IMR-90 (cell line): ENCODE data around the gene BCAS4. TPM values are rescaled to one million over a fixed set of nuclear protein-coding genes. Genes with fewer than 3 reads are reported as not detected.
A peak's percentile ranks its signal among the peaks of the same experiment; 100 is the strongest.
"Not testable (repeated sequence)": the region's sequence is repeated elsewhere in the genome, so short reads cannot be mapped to it uniquely, and the experiment has no call there.

Experiments
- ATAC-seq: fragments of 200-7000 bp; cut with Tn5 transposase; 2 replicates; pipeline ENCODE4 v1.9.1; 2020; ENCODE audit warnings: low read depth, mild to moderate bottlenecking, moderate library complexity
- BruUV-seq: library from RNA; stranded (reverse); fragments of 400-500 nt; replicated peaks from 2 replicates; lab custom pipeline; 2021; lab: Mats Ljungman, UMichigan
- CTCF ChIA-PET: fragments of 300-600 bp; formaldehyde crosslinking; extraction: SDS; loops from one replicate; lab custom pipeline; 2021; ENCODE audit warnings: antibody characterized with exemption; lab: Yijun Ruan, JAX
- POLR2A ChIA-PET: fragments of 300-600 bp; sonication (Branson Sonifier 250); formaldehyde crosslinking; loops from one replicate; lab custom pipeline; 2022; ENCODE audit warnings: antibody characterized with exemption; ENCODE audit not compliant: unreplicated experiment; lab: Charles Lee
- DNase-seq: peaks from one replicate; pipeline ENCODE4 v3.0.0; 2013
- H2AFZ ChIP-seq: replicated peaks from 2 replicates; pipeline ENCODE3; 2013; ENCODE audit warnings: low read length, mild to moderate bottlenecking; ENCODE audit not compliant: poor library complexity
- H2AK5ac ChIP-seq: 2 replicates; pipeline ENCODE4 v1.6.1; 2013; ENCODE audit warnings: low read depth, low read length, inconsistent platforms
- H2AK9ac ChIP-seq: replicated peaks from 2 replicates; pipeline ENCODE3; 2013; ENCODE audit warnings: mild to moderate bottlenecking, low read depth, low read length, moderate library complexity; ENCODE audit not compliant: poor library complexity
- H2BK120ac ChIP-seq: 2 replicates; pipeline ENCODE4 v1.6.1; 2013; ENCODE audit warnings: low read depth, low read length, inconsistent platforms
- H2BK15ac ChIP-seq: 3 replicates; pipeline ENCODE4 v1.6.1; 2013; ENCODE audit warnings: low read depth, low read length, inconsistent platforms
- H2BK20ac ChIP-seq: 2 replicates; pipeline ENCODE4 v1.6.1; 2013; ENCODE audit warnings: low read depth, mild to moderate bottlenecking, inconsistent platforms, low read length, moderate library complexity
- H2BK5ac ChIP-seq: 2 replicates; pipeline ENCODE4 v1.6.1; 2013; ENCODE audit warnings: mild to moderate bottlenecking, low read depth, low read length, inconsistent platforms; ENCODE audit not compliant: poor library complexity, severe bottlenecking
- H3K14ac ChIP-seq: replicated peaks from 2 replicates; pipeline ENCODE4 v1.6.1; 2013; ENCODE audit warnings: low read depth, low read length, inconsistent platforms
- H3K18ac ChIP-seq: 2 replicates; pipeline ENCODE4 v1.6.1; 2013; ENCODE audit warnings: low read depth, low read length, control low read depth
- H3K23ac ChIP-seq: 2 replicates; pipeline ENCODE4 v1.6.1; 2013; ENCODE audit warnings: low read depth, low read length, inconsistent platforms
- H3K27ac ChIP-seq: 2 replicates; pipeline ENCODE4 v1.5.1; 2013; ENCODE audit warnings: mild to moderate bottlenecking, control low read depth, low read length; ENCODE audit not compliant: insufficient read depth
- H3K27me3 ChIP-seq: 2 replicates; pipeline ENCODE4 v1.6.1; 2013; ENCODE audit warnings: low read length; ENCODE audit not compliant: control insufficient read depth, insufficient read depth
- H3K36me3 ChIP-seq: 2 replicates; pipeline ENCODE4 v1.6.1; 2013; ENCODE audit warnings: low read length, mixed read lengths; ENCODE audit not compliant: control insufficient read depth, insufficient read depth
- H3K4ac ChIP-seq: 2 replicates; pipeline ENCODE4 v1.6.1; 2013; ENCODE audit warnings: low read depth, low read length, inconsistent platforms
- H3K4me1 ChIP-seq: 2 replicates; pipeline ENCODE4 v1.6.1; 2013; ENCODE audit warnings: low read length, mixed read lengths; ENCODE audit not compliant: control insufficient read depth, insufficient read depth
- H3K4me2 ChIP-seq: 2 replicates; pipeline ENCODE4 v1.6.1; 2013; ENCODE audit warnings: low read depth, mild to moderate bottlenecking, control low read depth, low read length, moderate library complexity
- H3K4me3 ChIP-seq: 2 replicates; pipeline ENCODE4 v1.5.1; 2013; ENCODE audit warnings: low read depth, mild to moderate bottlenecking, control low read depth, low read length, moderate library complexity; ENCODE audit not compliant: insufficient read depth
- H3K56ac ChIP-seq: 2 replicates; pipeline ENCODE4 v1.6.1; 2013; ENCODE audit warnings: low read length, inconsistent platforms; ENCODE audit not compliant: insufficient read depth; ENCODE audit errors: extremely low read depth
- H3K79me1 ChIP-seq, 2 experiments: 2 replicates each; pipeline ENCODE4 v1.6.1; 2013; ENCODE audit warnings: low read length in 2 of 2, inconsistent platforms in 1 of 2, low read depth in 1 of 2
- H3K9ac ChIP-seq: 2 replicates; pipeline ENCODE4 v1.6.1; 2013; ENCODE audit warnings: low read depth, low read length, control low read depth
- H3K9me1 ChIP-seq: 2 replicates; pipeline ENCODE4 v1.6.1; 2013; ENCODE audit warnings: low read length, inconsistent platforms; ENCODE audit not compliant: insufficient read depth
- H3K9me3 ChIP-seq: 2 replicates; pipeline ENCODE4 v1.6.1; 2013; ENCODE audit warnings: low read length; ENCODE audit not compliant: control insufficient read depth, insufficient read depth
- H4K20me1 ChIP-seq: 2 replicates; pipeline ENCODE4 v1.6.1; 2013; ENCODE audit warnings: low read length, inconsistent platforms; ENCODE audit not compliant: insufficient read depth
- H4K5ac ChIP-seq: 2 replicates; pipeline ENCODE4 v1.6.1; 2013; ENCODE audit warnings: mild to moderate bottlenecking, low read depth, low read length, control low read depth
- H4K8ac ChIP-seq, 2 experiments: 2 replicates each; pipeline ENCODE4 v1.6.1; 2013; ENCODE audit warnings: low read depth in 2 of 2, low read length in 2 of 2, control low read depth in 1 of 2, inconsistent platforms in 1 of 2
- H4K91ac ChIP-seq: 2 replicates; pipeline ENCODE4 v1.6.1; 2013; ENCODE audit warnings: low read depth, low read length, inconsistent platforms; ENCODE audit not compliant: insufficient read depth
- WGBS, 2 experiments: methylation state at CpG; one replicate each; pipeline versions ENCODE4 v1.1.5 to v1.1.7; 2013; ENCODE audit warnings: missing lambda C conversion rate in 2 of 2; ENCODE audit not compliant: insufficient read length in 1 of 2; ENCODE audit errors: extremely low coverage in 2 of 2; 5-methylcytosine and 5-hydroxymethylcytosine counted together
- dilution Hi-C: fragments of 300-500 bp; cut with HindIII; formaldehyde crosslinking; loops from one replicate; pipeline ENCODE4 v1.14.3; 2018; ENCODE audit warnings: low sequenced_read_pairs; ENCODE audit not compliant: unreplicated experiment
- in situ Hi-C: fragments of 300-500 bp; cut with MboI; formaldehyde crosslinking; loops from 3 replicates; pipeline ENCODE4 v1.14.3; 2019; ENCODE audit warnings: low sequenced_read_pairs, inconsistent platforms, mixed read lengths
- intact Hi-C: fragments of 100-400 bp; cut with micrococcal nuclease; formaldehyde crosslinking; loops from 2 replicates; pipeline ENCODE4 v1.10.0; 2022
- polyA plus RNA-seq, 3 experiments: library from polyadenylated mRNA; depleted of rRNA; stranded (reverse); fragments of >200 nt; gene quantifications; 2 replicates each; pipeline ENCODE4 v1.2.3, GENCODE V29; 2012; ENCODE audit warnings: low replicate concordance in 1 of 3
- total RNA-seq: library from RNA; depleted of rRNA; stranded (reverse); fragments of >200 nt; gene quantifications from 2 replicates; pipeline ENCODE4 v1.2.3, GENCODE V29; 2012

BCAS4 gene
- total and polyA plus RNA-seq, 2 of the 4 experiments (the other 2 are of a cell fraction), result 42.7 to 47.5 TPM

- ATAC-seq, H3K4me2 ChIP-seq, POLR2A ChIA-PET: not testable (repeated sequence)
These were observed 25.2 kb upstream of the BCAS4 start for GRCh38 chr20:50769551-50770085.

DNA sequence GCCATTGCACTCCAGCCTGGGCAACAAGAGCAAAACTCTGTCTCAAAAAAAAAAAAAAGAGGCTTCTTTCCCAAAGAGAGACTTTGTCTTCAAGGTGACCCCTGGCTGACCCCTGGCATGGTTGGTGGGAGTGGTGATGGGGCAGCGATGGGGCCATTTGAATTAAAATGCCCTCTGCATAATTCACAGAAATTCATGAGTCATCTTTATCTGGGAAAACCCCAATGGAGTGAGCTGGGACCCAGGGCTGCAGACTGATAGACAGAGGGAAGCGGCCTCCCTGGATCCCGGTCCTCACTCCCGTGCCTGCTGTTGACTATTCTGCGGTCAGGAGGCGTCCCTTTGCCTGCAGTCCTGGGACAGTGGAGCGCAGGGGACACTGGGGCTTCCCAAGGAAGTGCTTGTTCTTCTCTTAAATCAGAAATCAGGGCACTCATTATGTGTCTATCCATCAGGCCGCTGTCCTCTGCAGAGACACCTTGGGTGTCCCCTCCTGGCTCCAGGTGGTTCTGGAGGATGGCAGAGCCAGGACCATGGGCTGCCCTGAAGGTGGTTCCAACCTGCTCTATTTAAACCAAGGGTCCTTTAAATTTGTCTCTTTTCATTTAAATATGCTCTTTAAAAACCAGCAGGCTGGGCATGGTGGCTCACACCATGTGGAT, 23.3 kb upstream of the BCAS4 start:
- POLR2A ChIA-PET, H3K14ac ChIP-seq, H2BK120ac ChIP-seq, H3K36me3 ChIP-seq, H2AFZ ChIP-seq, H3K18ac ChIP-seq, H3K56ac ChIP-seq, H3K27me3 ChIP-seq, DNase-seq, H3K4ac ChIP-seq, H4K91ac ChIP-seq, H2BK5ac ChIP-seq, H3K4me2 ChIP-seq, dilution Hi-C loops, H3K9ac ChIP-seq, H4K8ac ChIP-seq, H3K23ac ChIP-seq, H3K9me1 ChIP-seq, H2BK15ac ChIP-seq, intact Hi-C loops, in situ Hi-C loops, H2AK5ac ChIP-seq, CTCF ChIA-PET, BruUV-seq, H3K27ac ChIP-seq, H3K9me3 ChIP-seq, H3K4me1 ChIP-seq, H2AK9ac ChIP-seq, H2BK20ac ChIP-seq, H3K79me1 ChIP-seq, H3K4me3 ChIP-seq, H4K20me1 ChIP-seq, H4K5ac ChIP-seq: not testable (repeated sequence)
- ATAC-seq, result peak; percentile 46; the same call in 1 of the 2 replicates
- 100% methylated on average over 1 of the region's 8 CpGs; no CpG with 5 or more reads in 1 of the 2 experiments for WGBS, 2 experiments

More at GRCh38 chr20:50769551-50770085, 25.2 kb upstream of the BCAS4 start:
- H3K79me1 ChIP-seq, H4K5ac ChIP-seq, BruUV-seq, dilution Hi-C loops, in situ Hi-C loops, H2BK20ac ChIP-seq, H2AK5ac ChIP-seq, H2BK15ac ChIP-seq, H3K56ac ChIP-seq, H3K9me1 ChIP-seq, H4K20me1 ChIP-seq, H4K91ac ChIP-seq, DNase-seq, H3K4me3 ChIP-seq, H3K9ac ChIP-seq, intact Hi-C loops, H3K4ac ChIP-seq, H2BK5ac ChIP-seq, CTCF ChIA-PET, H3K9me3 ChIP-seq, H3K36me3 ChIP-seq, H4K8ac ChIP-seq, H3K14ac ChIP-seq, H3K23ac ChIP-seq, H3K18ac ChIP-seq, H2AFZ ChIP-seq, H2AK9ac ChIP-seq, H3K4me1 ChIP-seq, H3K27ac ChIP-seq, H3K27me3 ChIP-seq: not testable (repeated sequence)
- WGBS, 2 experiments, result 83% methylated on average over 1 of the region's 12 CpGs; no CpG with 5 or more reads in 1 of the 2 experiments
- peak overlapping the region; percentile 40; the same call in 1 of the 2 replicates for H2BK120ac ChIP-seq
